A673 (cell line): Measurements from ENCODE around the gene RAP1GAP.

Experiments
- EZH2 ChIP-seq: fragments of 200-600 bp; sonication (generic); IDR thresholded peaks from 2 replicates; pipeline ENCODE4 v1.6.1; 2017; ENCODE audit warnings: borderline replicate concordance, low read depth, mild to moderate bottlenecking, mixed read lengths, antibody characterized with exemption, low read length; ENCODE audit not compliant: poor library complexity, severe bottlenecking
- TF ChIP-seq, protein P1 (sequence below): fragments of 300-800, 200-600 bp; sonication (generic); conservative IDR thresholded peaks from 2 replicates; pipeline ENCODE4 v1.5.1; 2017; ENCODE audit warnings: low read depth, mild to moderate bottlenecking, antibody characterized with exemption, low read length, moderate library complexity, mixed read lengths

DNA sequence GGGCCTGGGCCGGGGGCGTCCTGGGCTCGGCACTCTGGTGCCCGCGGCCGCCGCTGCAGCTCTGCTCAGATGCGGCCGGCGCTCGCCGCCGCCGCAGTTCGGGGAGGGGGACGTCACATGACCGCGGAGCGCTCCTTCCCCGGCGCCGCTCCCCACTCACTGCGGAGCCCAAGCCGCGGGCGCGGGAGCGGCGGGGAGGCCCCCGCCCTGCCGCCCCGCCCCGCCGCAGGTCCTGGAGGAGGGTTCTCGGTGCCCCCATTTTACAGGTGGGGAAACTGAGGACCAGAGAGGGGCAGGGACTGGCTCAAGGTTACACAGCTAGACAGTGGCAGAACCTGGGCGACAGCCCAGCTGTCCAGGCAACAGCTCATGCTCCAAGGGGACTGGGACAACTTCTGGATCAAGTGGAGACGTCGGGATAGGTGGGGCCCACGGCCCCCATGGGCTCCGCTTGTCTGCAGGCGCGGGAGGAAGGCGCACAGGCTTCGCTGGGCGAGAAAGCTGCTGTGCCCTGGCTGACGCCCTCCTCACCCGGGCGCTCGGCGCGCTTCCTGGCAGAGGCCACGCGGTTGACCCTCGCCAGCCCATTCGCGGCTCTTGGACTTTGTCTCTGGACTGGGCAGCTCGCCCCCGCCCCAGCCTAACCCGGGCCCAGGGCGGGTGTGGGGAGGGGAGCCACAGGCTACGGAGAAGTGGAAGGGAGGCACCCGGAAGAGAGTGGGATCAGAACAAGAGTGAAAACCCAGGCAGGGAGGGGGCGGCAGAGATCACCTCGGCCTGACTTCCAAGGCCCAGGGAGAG, at the start of gene RAP1GAP:
- TF ChIP-seq, protein P1, sequence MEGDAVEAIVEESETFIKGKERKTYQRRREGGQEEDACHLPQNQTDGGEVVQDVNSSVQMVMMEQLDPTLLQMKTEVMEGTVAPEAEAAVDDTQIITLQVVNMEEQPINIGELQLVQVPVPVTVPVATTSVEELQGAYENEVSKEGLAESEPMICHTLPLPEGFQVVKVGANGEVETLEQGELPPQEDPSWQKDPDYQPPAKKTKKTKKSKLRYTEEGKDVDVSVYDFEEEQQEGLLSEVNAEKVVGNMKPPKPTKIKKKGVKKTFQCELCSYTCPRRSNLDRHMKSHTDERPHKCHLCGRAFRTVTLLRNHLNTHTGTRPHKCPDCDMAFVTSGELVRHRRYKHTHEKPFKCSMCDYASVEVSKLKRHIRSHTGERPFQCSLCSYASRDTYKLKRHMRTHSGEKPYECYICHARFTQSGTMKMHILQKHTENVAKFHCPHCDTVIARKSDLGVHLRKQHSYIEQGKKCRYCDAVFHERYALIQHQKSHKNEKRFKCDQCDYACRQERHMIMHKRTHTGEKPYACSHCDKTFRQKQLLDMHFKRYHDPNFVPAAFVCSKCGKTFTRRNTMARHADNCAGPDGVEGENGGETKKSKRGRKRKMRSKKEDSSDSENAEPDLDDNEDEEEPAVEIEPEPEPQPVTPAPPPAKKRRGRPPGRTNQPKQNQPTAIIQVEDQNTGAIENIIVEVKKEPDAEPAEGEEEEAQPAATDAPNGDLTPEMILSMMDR = no peak
- TF ChIP-seq EZH2 = no peak
